K562 (cell line): Measurements from ENCODE around the gene COLQ. TPM values are rescaled to one million over a fixed set of nuclear protein-coding genes. Genes with fewer than 3 reads are reported as not detected.

Experiments
- MEIS2 ChIP-seq: fragments of 450-650 bp; IDR thresholded peaks from 2 replicates; pipeline ENCODE4 v1.6.1; 2014; ENCODE audit warnings: mild to moderate bottlenecking; ENCODE audit not compliant: partially characterized antibody
- MGA ChIP-seq: fragments of 450-650 bp; IDR thresholded peaks from 2 replicates; pipeline ENCODE4 v1.6.1; 2016; ENCODE audit warnings: mild to moderate bottlenecking, moderate library complexity
- polyA plus RNA-seq, 8 experiments: library from polyadenylated mRNA; depleted of rRNA in 4 of 8; stranded (reverse) in 5 of 8; unstranded in 3 of 8; fragments of >200 nt; fragmentation: Nextera tagmentation in 2 of 8; fragmentation: Illumina TruSeq in 1 of 8; extraction: Ambion mirVana in 2 of 8; extraction: Trizol in 1 of 8; gene quantifications; 2 replicates each; pipeline versions ENCODE4 v1.2.1 to v1.2.3, GENCODE V29; 2011 to 2014; ENCODE audit warnings: inconsistent platforms in 1 of 8, missing spikeins in 1 of 8
- total RNA-seq, 7 experiments: library from RNA; depleted of rRNA in 6 of 7; stranded (reverse); fragments of >200 nt in 6 of 7; fragmentation: Illumina TruSeq in 2 of 7; extraction: Trizol in 2 of 7; gene quantifications; 2 replicates each; pipeline versions ENCODE4 v1.2.1 to v1.2.3, GENCODE V29; 2011 to 2021; ENCODE audit warnings: low replicate concordance in 1 of 7

Gene COLQ
- total and polyA plus RNA-seq, 9 of the 15 experiments (the other 6 are each of a cell fraction or from before 2014, with no cell fraction given) = 0.04 to 0.36 (median 0.27) TPM; not detected in 4

- TF ChIP-seq MGA = no peak
- no peak for TF ChIP-seq MEIS2
Observed at GRCh38 chr3:15436246-15436645, 85.3 kb downstream of the COLQ start (continued).
